Activated B cell treated with CpG ODN at 0.5 μM for 24 hours (primary cell): Measurements from ENCODE around the gene TASP1. TPM values are rescaled to one million over a fixed set of nuclear protein-coding genes. Genes with fewer than 3 reads are reported as not detected.

Experiments
- ATAC-seq: fragments of 200-7000 bp; cut with Tn5 transposase; one replicate; pipeline ENCODE4 v1.10.0; 2021; ENCODE audit warnings: low read depth, mild to moderate bottlenecking, moderate library complexity
- CTCF ChIA-PET: fragments of 350-600 bp; sonication (Branson Sonifier 250); formaldehyde crosslinking; loops from one replicate; lab custom pipeline; 2021; ENCODE audit warnings: antibody characterized with exemption; lab: Charles Lee
- POLR2A ChIA-PET: fragments of 350-600 bp; sonication (Branson Sonifier 250); formaldehyde crosslinking; loops from one replicate; lab custom pipeline; 2021; ENCODE audit warnings: antibody characterized with exemption; lab: Charles Lee
- DNase-seq: peaks from one replicate; pipeline ENCODE4 v3.0.0; 2022
- H3K27ac Mint-ChIP-seq: one replicate; pipeline ENCODE4 v1.8.0; 2020; ENCODE audit warnings: mixed read lengths
- H3K27me3 Mint-ChIP-seq: one replicate; pipeline ENCODE4 v1.8.0; 2021; ENCODE audit warnings: mixed read lengths
- H3K36me3 Mint-ChIP-seq: one replicate; pipeline ENCODE4 v1.8.0; 2021; ENCODE audit warnings: low read depth, mixed read lengths
- H3K4me1 Mint-ChIP-seq: one replicate; pipeline ENCODE4 v1.8.0; 2021; ENCODE audit warnings: mixed read lengths
- H3K4me3 Mint-ChIP-seq: one replicate; pipeline ENCODE4 v1.8.0; 2020; ENCODE audit warnings: mild to moderate bottlenecking, mixed read lengths
- H3K9me3 Mint-ChIP-seq: one replicate; pipeline ENCODE4 v1.8.0; 2020; ENCODE audit warnings: mixed read lengths
- intact Hi-C: fragments of 100-400 bp; cut with micrococcal nuclease; formaldehyde crosslinking; loops from one replicate; pipeline ENCODE4 v1.15.1; 2024
- total RNA-seq: library from RNA; stranded (reverse); gene quantifications from 2 replicates; pipeline ENCODE4 v1.2.3, GENCODE V29; 2022
- TF ChIP-seq, protein P1 (sequence below): fragments of 200-600 bp; IDR thresholded peaks from one replicate; pipeline ENCODE4 v1.8.0; 2022; ENCODE audit warnings: antibody characterized with exemption, mild to moderate bottlenecking

The TASP1 gene
- total RNA-seq, 1 donor from 2014 or later, result 20.6 TPM

DNA sequence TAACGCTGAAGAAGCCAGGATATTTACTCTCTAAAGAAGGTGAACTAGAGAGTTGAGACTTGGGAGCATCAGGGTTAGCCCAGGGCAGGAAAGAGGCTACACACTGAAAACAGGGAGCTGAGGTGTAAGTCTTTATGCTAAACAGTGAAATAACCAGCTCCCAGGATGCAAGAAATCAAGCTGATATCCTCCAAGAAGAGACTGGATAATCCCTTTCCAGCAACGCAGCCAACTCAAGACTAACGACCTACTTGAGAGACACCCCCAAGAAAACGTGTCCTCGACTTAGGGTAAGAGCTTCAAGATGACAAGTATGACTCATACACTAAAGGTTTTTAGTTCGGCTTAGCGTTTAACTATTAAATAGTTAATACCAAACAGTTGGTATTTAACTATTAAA, 202.2 kb downstream of the TASP1 start:
- TF ChIP-seq, protein P1, sequence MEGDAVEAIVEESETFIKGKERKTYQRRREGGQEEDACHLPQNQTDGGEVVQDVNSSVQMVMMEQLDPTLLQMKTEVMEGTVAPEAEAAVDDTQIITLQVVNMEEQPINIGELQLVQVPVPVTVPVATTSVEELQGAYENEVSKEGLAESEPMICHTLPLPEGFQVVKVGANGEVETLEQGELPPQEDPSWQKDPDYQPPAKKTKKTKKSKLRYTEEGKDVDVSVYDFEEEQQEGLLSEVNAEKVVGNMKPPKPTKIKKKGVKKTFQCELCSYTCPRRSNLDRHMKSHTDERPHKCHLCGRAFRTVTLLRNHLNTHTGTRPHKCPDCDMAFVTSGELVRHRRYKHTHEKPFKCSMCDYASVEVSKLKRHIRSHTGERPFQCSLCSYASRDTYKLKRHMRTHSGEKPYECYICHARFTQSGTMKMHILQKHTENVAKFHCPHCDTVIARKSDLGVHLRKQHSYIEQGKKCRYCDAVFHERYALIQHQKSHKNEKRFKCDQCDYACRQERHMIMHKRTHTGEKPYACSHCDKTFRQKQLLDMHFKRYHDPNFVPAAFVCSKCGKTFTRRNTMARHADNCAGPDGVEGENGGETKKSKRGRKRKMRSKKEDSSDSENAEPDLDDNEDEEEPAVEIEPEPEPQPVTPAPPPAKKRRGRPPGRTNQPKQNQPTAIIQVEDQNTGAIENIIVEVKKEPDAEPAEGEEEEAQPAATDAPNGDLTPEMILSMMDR, result no peak
- Mint-ChIP-seq H3K27ac (no peak overlapping the region), H3K9me3 (peaks cover 15% of the 10 kb centered on the region), H3K4me3 (no peak overlapping the region), H3K36me3 (peaks cover 38% of the 10 kb centered on the region), H3K4me1 (no peaks in the 10 kb centered on the region), H3K27me3 (no peaks in the 10 kb centered on the region)
- POLR2A ChIA-PET, result no interaction called here
- intact Hi-C loops, result no loop called here
- CTCF ChIA-PET, result no interaction called here
- DNase-seq (no peak), ATAC-seq (no peak)

DNA sequence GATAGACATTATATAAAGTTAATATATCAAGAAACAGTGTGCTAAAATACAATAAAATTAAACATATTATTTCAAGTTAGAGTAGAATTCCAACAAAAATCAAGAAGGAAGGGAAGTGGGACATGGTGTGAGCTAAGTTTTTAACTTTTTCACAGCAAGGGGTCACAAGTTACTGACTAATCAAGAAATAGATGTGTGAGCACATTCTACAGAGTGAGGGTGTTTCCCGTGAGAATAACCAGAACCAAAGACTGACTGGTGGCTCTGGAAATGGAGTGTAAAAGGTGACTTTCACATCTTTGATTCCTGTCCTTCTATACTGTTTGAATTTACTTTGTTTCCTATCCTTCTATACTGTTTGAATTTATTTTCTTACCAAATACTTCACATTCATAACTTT, 206.6 kb downstream of the TASP1 start:
- ChIA-PET POLR2A (no interaction called here), CTCF (no interaction called here)
- TF ChIP-seq, protein P1, result no peak
- ATAC-seq (no peak), DNase-seq (no peak)
- H3K27ac Mint-ChIP-seq, result no peak overlapping the region
- peaks cover 2% of the 10 kb centered on the region for H3K4me1 Mint-ChIP-seq
- peaks cover 5% of the 10 kb centered on the region for H3K9me3 Mint-ChIP-seq
- H3K36me3 Mint-ChIP-seq, result peaks cover 49% of the 10 kb centered on the region
- no peaks in the 10 kb centered on the region for H3K27me3 Mint-ChIP-seq
- intact Hi-C loops, result no loop called here
- no peak overlapping the region for H3K4me3 Mint-ChIP-seq

DNA sequence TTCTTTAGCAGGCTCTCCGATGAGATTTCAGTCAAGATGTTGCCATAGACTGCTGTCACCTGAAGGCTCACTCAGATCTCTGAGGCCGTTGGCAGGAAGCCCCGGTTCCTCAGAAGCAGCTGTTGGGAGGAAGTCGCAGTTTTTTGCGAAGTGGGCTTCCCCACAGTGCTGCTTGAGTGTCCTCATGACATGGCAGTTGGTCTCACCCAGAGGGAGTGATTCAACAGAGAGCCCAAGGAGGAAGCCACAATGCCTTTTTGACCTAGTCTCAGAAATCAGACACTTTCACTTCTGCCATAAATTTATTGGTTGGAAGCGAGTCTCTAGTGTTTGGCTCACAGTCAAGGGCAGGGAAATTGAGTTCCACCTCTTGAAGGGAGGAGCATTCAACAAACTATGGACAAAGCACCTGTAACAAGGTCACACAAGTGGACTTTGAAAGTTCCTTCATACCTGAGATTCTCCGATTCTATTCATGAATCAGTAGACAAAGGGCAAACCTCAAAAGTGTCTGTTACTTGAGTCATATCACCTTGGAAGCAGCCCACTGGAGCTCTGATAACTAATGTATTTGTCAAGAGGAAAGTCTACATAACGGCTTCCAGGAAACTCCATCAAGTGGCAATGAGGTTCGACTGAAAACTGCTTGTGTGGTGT, 208.3 kb downstream of the TASP1 start:
- TF ChIP-seq, protein P1, result no peak
- DNase-seq (no peak), ATAC-seq (no peak)
- intact Hi-C loops, result no loop called here
- CTCF ChIA-PET, result no interaction called here
- H3K4me3 Mint-ChIP-seq, result no peak overlapping the region
- H3K36me3 Mint-ChIP-seq, result peaks cover 50% of the 10 kb centered on the region
- H3K27me3 Mint-ChIP-seq, result no peaks in the 10 kb centered on the region
- H3K4me1 Mint-ChIP-seq, result peaks cover 2% of the 10 kb centered on the region
- POLR2A ChIA-PET, result no interaction called here
- H3K27ac Mint-ChIP-seq, result no peak overlapping the region
- peaks cover 5% of the 10 kb centered on the region for H3K9me3 Mint-ChIP-seq

DNA sequence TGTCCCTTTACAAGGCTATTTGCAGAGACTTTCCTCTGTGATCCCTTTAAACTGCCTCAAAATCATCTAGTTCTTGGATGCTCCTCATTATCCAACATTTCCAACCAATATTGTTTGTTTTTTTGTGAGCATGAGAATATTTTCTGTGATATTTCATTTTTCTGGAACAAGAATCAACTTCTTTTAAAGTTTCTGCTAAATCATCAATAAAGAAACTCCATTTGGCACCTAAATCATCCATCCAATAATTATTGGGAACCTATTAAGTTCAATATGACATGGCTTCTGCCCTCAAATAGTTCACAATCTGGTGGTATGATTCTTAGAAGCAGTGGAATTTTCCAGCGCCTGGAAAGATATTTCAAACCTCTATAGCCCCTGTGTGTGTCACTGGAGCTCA, 210.0 kb downstream of the TASP1 start:
- Mint-ChIP-seq H3K36me3 (peaks cover 39% of the 10 kb centered on the region), H3K27ac (no peak overlapping the region)
- intact Hi-C loops, result no loop called here

DNA sequence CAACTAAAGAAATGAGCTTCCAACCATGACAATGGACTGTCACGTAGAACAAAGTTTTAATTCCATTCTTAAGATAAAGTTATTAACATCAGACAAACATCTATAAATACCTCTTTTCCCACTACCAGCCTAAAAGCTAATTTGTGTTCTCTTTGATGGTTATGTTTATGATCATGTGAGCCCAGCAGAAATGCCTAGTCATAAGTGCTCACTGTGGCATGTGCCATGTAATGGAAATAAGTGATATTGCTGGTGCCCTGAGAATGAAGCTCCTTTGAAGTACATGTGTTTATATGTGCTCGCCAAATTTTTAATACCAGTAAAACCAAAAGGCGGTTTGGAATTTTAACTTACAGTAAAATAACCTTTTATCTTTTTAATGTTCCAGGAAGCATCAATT, 211.9 kb downstream of the TASP1 start:
- CTCF ChIA-PET, result no interaction called here

More for the DNA sequence above, 210.0 kb downstream of the TASP1 start:
- TF ChIP-seq, protein P1, result no peak
- POLR2A ChIA-PET, result no interaction called here
- CTCF ChIA-PET, result no interaction called here
- no peak overlapping the region for H3K4me3 Mint-ChIP-seq
- H3K4me1 Mint-ChIP-seq, result peaks cover 2% of the 10 kb centered on the region
- H3K9me3 Mint-ChIP-seq, result peaks cover 5% of the 10 kb centered on the region
- no peaks in the 10 kb centered on the region for H3K27me3 Mint-ChIP-seq
- ATAC-seq, result no peak
- no peak for DNase-seq

More for the DNA sequence above, 211.9 kb downstream of the TASP1 start:
- intact Hi-C loops, result no loop called here
- Mint-ChIP-seq H3K9me3 (peaks cover 5% of the 10 kb centered on the region), H3K4me1 (peaks cover 2% of the 10 kb centered on the region), H3K27ac (no peak overlapping the region), H3K27me3 (no peaks in the 10 kb centered on the region), H3K4me3 (no peak overlapping the region), H3K36me3 (peaks cover 30% of the 10 kb centered on the region)
- TF ChIP-seq, protein P1, result no peak
- DNase-seq (no peak), ATAC-seq (no peak)
- POLR2A ChIA-PET, result no interaction called here
